Sigmoid colon (tissue), 7 donors: ENCODE results near the gene PLCH1. TPM values are rescaled to one million over a fixed set of nuclear protein-coding genes. Genes with fewer than 3 reads are reported as not detected.

Experiments
- DNase-seq: peaks from one replicate; pipeline ENCODE4 v3.0.0-alpha.2; 2019
- H3K27ac ChIP-seq, 4 donors: fragments of 200-600 bp; sonication (generic); one replicate each; pipeline ENCODE4 v1.5.1; 2016 to 2019; ENCODE audit warnings: mild to moderate bottlenecking in 1 of 4
- H3K27me3 ChIP-seq, 3 donors: fragments of 200-600 bp; sonication (generic); one replicate each; pipeline ENCODE4 v1.5.1; 2019; ENCODE audit warnings: mild to moderate bottlenecking in 1 of 3
- H3K36me3 ChIP-seq, 4 donors: fragments of 200-600 bp; sonication (generic); one replicate each; pipeline ENCODE4 v1.5.1; 2016 to 2019
- H3K4me1 ChIP-seq, 4 donors: fragments of 200-600 bp; sonication (generic); one replicate each; pipeline ENCODE4 v1.5.1; 2017 to 2019
- H3K4me3 ChIP-seq, 4 donors: fragments of 200-600 bp; sonication (generic); one replicate each; pipeline ENCODE4 v1.5.1; 2017 to 2019; ENCODE audit warnings: mild to moderate bottlenecking in 2 of 4, moderate library complexity in 1 of 4
- H3K9me3 ChIP-seq, 4 donors: fragments of 200-600 bp in 3 of 4; sonication (generic) in 3 of 4; one replicate each; pipeline versions ENCODE4 v1.5.1 to v1.6.1; 2013 to 2019
- CTCF ChIP-seq, 4 experiments: fragments of 450-650 bp in 3 of 4; fragments of 200-600 bp in 1 of 4; IDR thresholded peaks; one replicate each; pipeline ENCODE4 v1.5.1; 2016 to 2019; ENCODE audit warnings: antibody characterized with exemption in 4 of 4, mild to moderate bottlenecking in 3 of 4, moderate library complexity in 2 of 4
- EP300 ChIP-seq, 4 donors: sonication (generic); formaldehyde crosslinking; IDR thresholded peaks; one replicate each; pipeline ENCODE4 v1.6.1; 2017; ENCODE audit warnings: antibody characterized with exemption in 4 of 4
- POLR2A ChIP-seq, 2 donors: fragments of 450-650 bp; IDR thresholded peaks; one replicate each; pipeline ENCODE4 v1.6.1; 2016; ENCODE audit warnings: antibody characterized with exemption in 2 of 2, mild to moderate bottlenecking in 2 of 2, moderate library complexity in 2 of 2
- POLR2AphosphoS5 ChIP-seq, 4 donors: sonication (generic); formaldehyde crosslinking; IDR thresholded peaks; one replicate each; pipeline ENCODE4 v1.6.1; 2017; ENCODE audit warnings: antibody characterized with exemption in 4 of 4
- WGBS, 2 donors: extraction: QIAGEN DNeasy Blood & Tissue Kit; methylation state at CpG; one replicate each; pipeline ENCODE4 v1.1.7; 2013; 5-methylcytosine and 5-hydroxymethylcytosine counted together
- intact Hi-C: fragments of 100-400 bp; cut with DNase I; formaldehyde crosslinking; loops from one replicate; pipeline ENCODE4 v1.15.1; 2023
- polyA plus RNA-seq, 3 donors: library from polyadenylated mRNA; stranded (reverse); fragments of 200-250 nt; gene quantifications; one replicate each; pipeline ENCODE4 v1.2.3, GENCODE V29; 2013
- total RNA-seq, 4 donors: library from RNA; depleted of rRNA; stranded (reverse); fragments of >200 nt; gene quantifications; one replicate each; pipeline ENCODE4 v1.1.0, GENCODE V29; 2016
- donor health status: healthy with polysubstance abuse.
- donor health status: Bipolar disorder and iron deficiency.
- donor health status: healthy.

Gene PLCH1
- total and polyA plus RNA-seq, 7 donors = 0.36 to 1.9 (median 0.83) TPM

- intact Hi-C loops = no loop called here
- DNase-seq = no peak
- no peak for TF ChIP-seq POLR2AphosphoS5 (IDR thresholded peaks at IDR 0.05)
- no peak for TF ChIP-seq EP300 (IDR thresholded peaks at IDR 0.05)
- no peak for TF ChIP-seq CTCF (IDR thresholded peaks at IDR 0.05)
- no peak for TF ChIP-seq POLR2A (IDR thresholded peaks at IDR 0.05)
- Histone ChIP-seq H3K4me3 (no peak overlapping the region), H3K4me1 (no peaks in the 10 kb centered on the region), H3K27ac (no peak overlapping the region), H3K27me3 (no peaks in the 10 kb centered on the region), H3K36me3 (no peaks in the 10 kb centered on the region), H3K9me3 (no peaks in the 10 kb centered on the region)
- WGBS, 2 donors = 91% methylated on average over 3 of the region's 3 CpGs
Measured at GRCh38 chr3:155568295-155568694, 176.6 kb downstream of the PLCH1 start.

GRCh38 chr3:155560594-155560993, 184.3 kb downstream of the PLCH1 start:
- H3K36me3 ChIP-seq = no peaks in the 10 kb centered on the region
- H3K27me3 ChIP-seq = no peaks in the 10 kb centered on the region
- DNase-seq = no peak
- H3K4me1 ChIP-seq = no peaks in the 10 kb centered on the region
- no peak overlapping the region for H3K4me3 ChIP-seq
- intact Hi-C loops = no loop called here
- 76 to 81% methylated on average over 1 of the region's 1 CpG for WGBS, 2 donors
- TF ChIP-seq EP300 (IDR thresholded peaks at IDR 0.05) (no peak), POLR2A (IDR thresholded peaks at IDR 0.05) (no peak), CTCF (IDR thresholded peaks at IDR 0.05) (no peak), POLR2AphosphoS5 (IDR thresholded peaks at IDR 0.05) (no peak)
- H3K27ac ChIP-seq = no peak overlapping the region
- H3K9me3 ChIP-seq = no peaks in the 10 kb centered on the region

DNA sequence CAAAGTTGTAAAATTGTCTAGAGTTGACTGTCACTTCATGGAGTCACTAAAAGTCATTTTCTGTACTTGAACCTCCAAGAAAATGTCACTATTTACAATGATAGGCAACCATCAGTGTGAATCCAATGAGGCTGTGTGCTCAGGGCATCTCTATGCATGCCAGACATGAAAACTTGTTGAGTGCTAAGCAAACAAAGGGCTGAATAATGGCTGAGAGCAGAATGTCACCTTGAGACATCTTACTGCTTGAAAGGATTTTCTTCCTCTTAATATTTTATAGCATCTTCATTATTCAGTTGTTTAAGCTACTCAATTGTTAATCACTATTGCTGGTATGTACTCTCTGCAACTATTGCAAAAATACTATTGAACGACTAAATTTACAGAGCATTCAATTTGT, 184.7 kb downstream of the PLCH1 start:
- no peak for DNase-seq
- no peak overlapping the region for H3K4me3 ChIP-seq
- H3K9me3 ChIP-seq = no peaks in the 10 kb centered on the region
- H3K36me3 ChIP-seq = no peaks in the 10 kb centered on the region
- no peak overlapping the region for H3K27ac ChIP-seq
- WGBS, 2 donors = 89 to 91% methylated on average over 1 of the region's 1 CpG
- H3K4me1 ChIP-seq = no peaks in the 10 kb centered on the region
- no peaks in the 10 kb centered on the region for H3K27me3 ChIP-seq
- TF ChIP-seq CTCF (IDR thresholded peaks at IDR 0.05) (no peak), POLR2A (IDR thresholded peaks at IDR 0.05) (no peak)
- intact Hi-C loops = no loop called here

- TF ChIP-seq POLR2AphosphoS5 (IDR thresholded peaks at IDR 0.05) (no peak), CTCF (IDR thresholded peaks at IDR 0.05) (no peak), POLR2A (IDR thresholded peaks at IDR 0.05) (no peak), EP300 (IDR thresholded peaks at IDR 0.05) (no peak)
- no peak overlapping the region for H3K27ac ChIP-seq
Measured at GRCh38 chr3:155556531-155556930, 188.3 kb downstream of the PLCH1 start.

DNA sequence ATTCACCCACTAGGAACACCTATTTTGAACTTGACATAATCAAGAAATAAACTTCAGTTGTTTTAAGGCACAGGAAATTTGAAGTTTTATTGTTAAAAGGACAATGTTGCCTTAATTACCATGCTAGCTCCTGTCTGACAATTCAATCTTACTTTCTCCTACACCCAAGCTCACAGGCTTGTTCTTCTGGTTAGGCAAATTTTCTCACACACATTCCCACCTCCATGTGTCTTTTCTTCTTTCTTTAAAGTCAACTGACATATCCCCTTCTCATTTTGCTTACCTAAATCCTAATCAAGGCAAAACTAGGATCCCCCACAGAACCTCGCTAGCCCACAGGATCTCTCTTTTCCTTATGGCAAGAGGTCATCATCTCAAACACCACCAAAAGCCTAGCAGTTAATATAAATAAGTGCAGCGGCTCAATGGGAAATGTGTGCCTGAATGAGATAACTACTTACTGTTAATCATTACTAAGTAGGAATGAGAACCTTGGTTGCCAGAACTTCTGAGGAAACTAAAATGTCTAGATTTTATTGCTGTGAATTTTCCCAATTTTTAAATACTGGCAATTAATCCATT, 189.3 kb downstream of the PLCH1 start:
- 64 to 73% methylated on average over 2 of the region's 2 CpGs for WGBS, 2 donors
- H3K4me1 ChIP-seq = no peaks in the 10 kb centered on the region
- intact Hi-C loops = no loop called here
- no peaks in the 10 kb centered on the region for H3K9me3 ChIP-seq
- TF ChIP-seq CTCF (IDR thresholded peaks at IDR 0.05) = no peak
- TF ChIP-seq POLR2AphosphoS5 (IDR thresholded peaks at IDR 0.05) = no peak
- no peak for TF ChIP-seq EP300 (IDR thresholded peaks at IDR 0.05)
- no peak for TF ChIP-seq POLR2A (IDR thresholded peaks at IDR 0.05)
- no peaks in the 10 kb centered on the region for H3K36me3 ChIP-seq
- DNase-seq = no peak
- no peak overlapping the region for H3K4me3 ChIP-seq
- no peak overlapping the region for H3K27ac ChIP-seq
- H3K27me3 ChIP-seq = no peaks in the 10 kb centered on the region

More at GRCh38 chr3:155556531-155556930, 188.3 kb downstream of the PLCH1 start:
- WGBS, 2 donors = 94 to 95% methylated on average over 4 of the region's 4 CpGs
- Histone ChIP-seq H3K36me3 (no peaks in the 10 kb centered on the region), H3K27me3 (no peaks in the 10 kb centered on the region), H3K4me3 (no peak overlapping the region), H3K4me1 (no peaks in the 10 kb centered on the region), H3K9me3 (no peaks in the 10 kb centered on the region)
- intact Hi-C loops = no loop called here
- no peak for DNase-seq
